Measurements from ENCODE around the gene PLA2G2F. TPM values are rescaled to one million over a fixed set of nuclear protein-coding genes. Genes with fewer than 3 reads are reported as not detected.

PLA2G2F gene
- total RNA-seq, 2 donors from 2014 or later = not detected

DNA sequence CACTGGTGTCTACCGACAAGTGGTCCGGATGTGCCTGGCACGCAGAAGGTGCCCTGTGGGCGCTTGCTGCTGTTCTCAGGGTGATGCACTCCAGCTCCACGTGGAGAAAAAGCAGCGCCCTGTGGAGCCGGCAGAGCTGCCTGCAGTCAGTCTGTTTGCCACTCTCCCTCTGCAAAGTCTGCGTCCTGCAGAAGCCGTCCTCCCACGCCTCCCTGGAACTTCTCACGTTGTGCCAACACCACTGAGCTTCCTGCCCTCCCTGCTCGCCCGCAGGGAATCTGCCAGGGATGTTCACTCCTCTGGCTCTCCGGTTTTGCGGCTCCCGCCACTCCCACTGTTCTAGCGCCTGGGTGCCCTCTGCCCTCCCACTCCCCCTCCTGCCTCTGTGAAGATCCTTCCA is 26.9 kb downstream of the PLA2G2F start:
- TF ChIP-seq, protein P1, sequence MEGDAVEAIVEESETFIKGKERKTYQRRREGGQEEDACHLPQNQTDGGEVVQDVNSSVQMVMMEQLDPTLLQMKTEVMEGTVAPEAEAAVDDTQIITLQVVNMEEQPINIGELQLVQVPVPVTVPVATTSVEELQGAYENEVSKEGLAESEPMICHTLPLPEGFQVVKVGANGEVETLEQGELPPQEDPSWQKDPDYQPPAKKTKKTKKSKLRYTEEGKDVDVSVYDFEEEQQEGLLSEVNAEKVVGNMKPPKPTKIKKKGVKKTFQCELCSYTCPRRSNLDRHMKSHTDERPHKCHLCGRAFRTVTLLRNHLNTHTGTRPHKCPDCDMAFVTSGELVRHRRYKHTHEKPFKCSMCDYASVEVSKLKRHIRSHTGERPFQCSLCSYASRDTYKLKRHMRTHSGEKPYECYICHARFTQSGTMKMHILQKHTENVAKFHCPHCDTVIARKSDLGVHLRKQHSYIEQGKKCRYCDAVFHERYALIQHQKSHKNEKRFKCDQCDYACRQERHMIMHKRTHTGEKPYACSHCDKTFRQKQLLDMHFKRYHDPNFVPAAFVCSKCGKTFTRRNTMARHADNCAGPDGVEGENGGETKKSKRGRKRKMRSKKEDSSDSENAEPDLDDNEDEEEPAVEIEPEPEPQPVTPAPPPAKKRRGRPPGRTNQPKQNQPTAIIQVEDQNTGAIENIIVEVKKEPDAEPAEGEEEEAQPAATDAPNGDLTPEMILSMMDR (IDR thresholded peaks at IDR 0.05) = no peak
- Histone ChIP-seq H3K27ac (no peak overlapping the region), H3K9me3 (peaks cover 8% of the 10 kb centered on the region), H3K36me3 (no peaks in the 10 kb centered on the region), H3K4me3 (no peak overlapping the region), H3K27me3 (replicated peaks; ENCODE audit: insufficient read depth) (no peaks in the 10 kb centered on the region), H3K4me1 (ENCODE audit: control insufficient read depth in 1 of 2, low read depth in 2 of 2) (no peaks in the 10 kb centered on the region)
- DNase-seq (ENCODE audit: low spot score) = no peak
- ATAC-seq (ENCODE audit: insufficient number of reproducible peaks, low FRiP score, low read depth) = no peak

DNA sequence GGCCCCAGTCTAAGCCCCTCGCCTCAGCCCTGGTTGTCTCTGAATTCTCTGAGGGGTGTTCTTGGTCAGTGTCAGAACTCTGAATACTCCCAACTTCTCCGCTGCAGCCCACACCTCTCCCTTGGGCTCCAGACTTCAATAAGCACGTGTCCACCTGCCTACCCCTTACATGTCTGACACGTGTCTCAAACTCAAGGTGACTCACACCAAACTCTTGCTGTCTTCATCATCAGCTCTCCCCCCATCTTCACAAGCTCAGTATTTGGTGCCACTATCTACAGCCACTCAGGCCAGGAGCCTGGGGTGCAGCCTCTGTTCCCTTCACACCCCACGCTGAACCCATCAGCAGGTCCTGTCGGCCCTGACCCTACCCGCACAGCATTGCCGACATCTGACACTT is 28.0 kb downstream of the PLA2G2F start:
- no peak for DNase-seq (ENCODE audit: low spot score)
- no peak overlapping the region for H3K27ac ChIP-seq
- no peaks in the 10 kb centered on the region for H3K36me3 ChIP-seq
- TF ChIP-seq, protein P1 (IDR thresholded peaks at IDR 0.05) = no peak
- no peaks in the 10 kb centered on the region for H3K27me3 ChIP-seq (replicated peaks; ENCODE audit: insufficient read depth)
- no peaks in the 10 kb centered on the region for H3K4me1 ChIP-seq (ENCODE audit: control insufficient read depth in 1 of 2, low read depth in 2 of 2)
- no peaks in the 10 kb centered on the region for H3K9me3 ChIP-seq
- ATAC-seq (ENCODE audit: insufficient number of reproducible peaks, low FRiP score, low read depth) = no peak
- H3K4me3 ChIP-seq = no peak overlapping the region

DNA sequence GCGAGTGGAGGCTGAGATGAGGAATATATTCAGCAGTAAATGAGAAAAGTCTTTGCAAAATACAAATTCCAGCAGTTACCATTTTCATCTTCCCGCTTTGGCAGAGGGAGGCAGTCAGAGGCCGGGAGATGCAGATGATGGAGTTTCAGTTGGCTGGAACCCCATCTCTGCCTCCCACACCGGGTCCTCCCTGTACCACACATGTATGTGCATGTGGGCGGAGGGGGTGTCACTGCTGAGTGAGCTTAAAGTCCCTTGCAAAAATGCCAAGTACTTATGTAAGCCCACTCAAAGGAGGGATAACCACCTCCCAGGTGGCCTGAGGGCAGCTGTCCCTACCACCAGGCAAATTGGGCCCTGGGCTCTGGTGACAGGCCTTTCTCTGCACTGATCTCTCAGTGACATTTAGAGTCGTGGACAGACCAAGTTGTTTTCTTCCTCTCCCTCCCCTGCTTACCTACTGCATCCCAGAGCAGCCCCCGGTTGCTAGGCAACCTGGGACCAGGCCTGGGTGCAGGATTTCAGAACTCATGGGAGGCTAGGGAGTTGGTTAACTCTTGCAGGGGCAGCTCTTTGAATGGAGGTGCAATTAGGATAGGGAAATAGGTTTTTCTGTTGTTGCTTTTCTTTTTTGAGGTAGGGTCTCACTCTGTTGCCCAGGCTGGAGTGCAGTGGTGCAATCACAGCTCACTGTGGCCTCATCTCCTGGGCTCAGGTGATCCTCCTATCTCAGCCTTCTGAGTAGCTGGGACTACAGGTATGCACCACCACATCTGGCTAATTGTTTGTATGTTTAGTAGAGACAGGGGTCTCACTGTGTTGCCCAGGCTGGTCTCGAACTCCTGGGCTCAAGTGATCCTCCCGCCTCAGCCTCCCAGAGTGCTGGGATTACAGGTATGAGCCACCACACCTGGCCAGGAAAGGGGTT is 29.7 kb downstream of the PLA2G2F start:
- H3K27ac ChIP-seq = no peak overlapping the region
- TF ChIP-seq, protein P1 (IDR thresholded peaks at IDR 0.05) = no peak
- no peaks in the 10 kb centered on the region for H3K36me3 ChIP-seq
- H3K4me1 ChIP-seq (ENCODE audit: control insufficient read depth in 1 of 2, low read depth in 2 of 2) = no peaks in the 10 kb centered on the region
- DNase-seq (ENCODE audit: low spot score) (no peak), ATAC-seq (ENCODE audit: insufficient number of reproducible peaks, low FRiP score, low read depth) (no peak)
- H3K4me3 ChIP-seq = no peak overlapping the region
- H3K9me3 ChIP-seq = no peaks in the 10 kb centered on the region
- no peaks in the 10 kb centered on the region for H3K27me3 ChIP-seq (replicated peaks; ENCODE audit: insufficient read depth)

DNA sequence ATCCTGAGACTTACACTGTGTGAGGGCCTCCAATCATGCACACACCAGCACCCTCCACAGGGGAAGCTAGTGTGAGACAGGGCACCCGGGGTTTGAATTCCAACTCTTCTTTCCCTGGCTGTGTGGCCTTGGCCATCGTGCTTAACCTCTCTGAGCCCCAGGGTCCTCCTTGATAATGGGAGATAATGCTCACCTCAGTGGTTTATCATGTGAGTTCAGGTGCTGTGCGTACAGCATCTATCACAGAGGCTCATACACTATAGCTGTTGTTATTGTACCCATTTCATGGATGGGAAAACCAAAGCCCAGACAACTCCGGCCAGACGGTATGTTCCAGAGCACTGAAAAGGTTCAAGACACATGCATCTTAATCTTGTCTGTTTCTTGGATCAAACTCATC is 30.8 kb downstream of the PLA2G2F start:
- no peaks in the 10 kb centered on the region for H3K4me1 ChIP-seq (ENCODE audit: control insufficient read depth in 1 of 2, low read depth in 2 of 2)
- DNase-seq (ENCODE audit: low spot score) (no peak), ATAC-seq (ENCODE audit: insufficient number of reproducible peaks, low FRiP score, low read depth) (no peak)
- H3K27ac ChIP-seq = no peak overlapping the region
- H3K36me3 ChIP-seq = no peaks in the 10 kb centered on the region
- H3K27me3 ChIP-seq (replicated peaks; ENCODE audit: insufficient read depth) = no peaks in the 10 kb centered on the region
- H3K9me3 ChIP-seq = no peaks in the 10 kb centered on the region
- TF ChIP-seq, protein P1 (IDR thresholded peaks at IDR 0.05) = no peak
- H3K4me3 ChIP-seq = no peak overlapping the region

DNA sequence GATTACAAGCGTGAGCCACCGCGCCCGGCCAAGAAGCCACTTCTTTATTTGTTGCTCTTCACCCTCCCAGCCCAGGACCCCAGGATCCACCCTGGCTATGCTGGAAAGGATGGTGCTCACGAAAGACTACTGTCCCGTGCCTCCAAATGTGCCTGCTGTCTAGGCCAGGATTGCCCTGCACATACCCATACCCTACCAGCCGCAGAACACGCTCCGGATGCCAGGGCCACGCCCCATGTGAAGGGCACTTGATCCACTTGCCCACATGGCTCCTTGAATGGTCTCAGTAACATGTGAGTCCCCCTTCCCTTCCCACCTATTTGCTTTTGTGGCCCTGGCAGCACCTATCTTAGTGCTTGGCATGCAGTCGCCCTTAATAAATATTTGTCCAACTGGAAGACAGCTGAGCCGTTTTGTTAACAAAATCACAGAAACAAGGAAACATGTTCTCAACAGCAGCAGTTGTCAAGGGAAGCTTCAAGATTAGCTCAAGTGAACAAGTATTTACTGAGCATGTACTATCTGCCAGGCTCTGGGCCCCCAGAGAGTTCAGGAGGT is 33.0 kb downstream of the PLA2G2F start:
- Histone ChIP-seq H3K4me1 (ENCODE audit: control insufficient read depth in 1 of 2, low read depth in 2 of 2) (no peaks in the 10 kb centered on the region), H3K27ac (no peak overlapping the region), H3K4me3 (no peak overlapping the region), H3K27me3 (replicated peaks; ENCODE audit: insufficient read depth) (no peaks in the 10 kb centered on the region), H3K36me3 (no peaks in the 10 kb centered on the region), H3K9me3 (no peaks in the 10 kb centered on the region)
- ATAC-seq (ENCODE audit: insufficient number of reproducible peaks, low FRiP score, low read depth) (no peak), DNase-seq (ENCODE audit: low spot score) (no peak)
- TF ChIP-seq, protein P1 (IDR thresholded peaks at IDR 0.05) = no peak
